Vagina (tissue), 2 donors: ENCODE measurements around the gene DNAAF5. TPM values are rescaled to one million over a fixed set of nuclear protein-coding genes. Genes with fewer than 3 reads are reported as not detected.

Source experiments
- DNase-seq, 2 donors: peaks; one replicate each; pipeline ENCODE4 v3.0.0-alpha.2; 2017; ENCODE audit errors: extremely low spot score in 2 of 2
- H3K27ac ChIP-seq: fragments of 200-600 bp; sonication (generic); one replicate; pipeline ENCODE4 v1.5.1; 2019
- H3K27me3 ChIP-seq: fragments of 200-600 bp; sonication (generic); one replicate; pipeline ENCODE4 v1.5.1; 2019
- H3K36me3 ChIP-seq, 2 donors: fragments of 200-600 bp; sonication (generic); one replicate each; pipeline ENCODE4 v1.5.1; 2017 to 2019
- H3K4me1 ChIP-seq: fragments of 200-600 bp; sonication (generic); one replicate; pipeline ENCODE4 v1.5.1; 2019
- H3K4me3 ChIP-seq, 2 donors: fragments of 200-600 bp; sonication (generic); 1 replicate in 1 of 2; 2 replicates in 1 of 2; pipeline ENCODE4 v1.5.1; 2016 to 2019
- H3K9me3 ChIP-seq: fragments of 200-600 bp; sonication (generic); one replicate; pipeline ENCODE4 v1.5.1; 2019
- POLR2A ChIP-seq, 2 donors: fragments of 450-650 bp; IDR thresholded peaks; one replicate each; pipeline ENCODE4 v1.6.1; 2017; ENCODE audit warnings: antibody characterized with exemption in 2 of 2, mild to moderate bottlenecking in 2 of 2, moderate library complexity in 2 of 2
- POLR2AphosphoS5 ChIP-seq, 2 donors: sonication (generic); formaldehyde crosslinking; IDR thresholded peaks; one replicate each; pipeline ENCODE4 v1.9.0; 2017; ENCODE audit warnings: antibody characterized with exemption in 2 of 2, mild to moderate bottlenecking in 2 of 2, low read depth in 1 of 2; ENCODE audit not compliant: insufficient read depth in 1 of 2
- intact Hi-C: fragments of 100-400 bp; cut with DNase I; formaldehyde crosslinking; loops from one replicate; pipeline ENCODE4 v1.15.1; 2023
- total RNA-seq: library from RNA; depleted of rRNA; stranded (reverse); fragments of >200 nt; gene quantifications from one replicate; pipeline ENCODE4 v1.2.3, GENCODE V29; 2016
- TF ChIP-seq, protein P1 (sequence below), 3 experiments: fragments of 450-650 bp in 2 of 3; fragments of 200-600 bp in 1 of 3; sonication (generic) in 1 of 3; IDR thresholded peaks; one replicate each; pipeline ENCODE4 v1.5.1; 2017 to 2019; ENCODE audit warnings: antibody characterized with exemption in 3 of 3, mild to moderate bottlenecking in 2 of 3, moderate library complexity in 2 of 3

DNAAF5 gene
- total RNA-seq, 1 donor from 2014 or later: 29.7 TPM

DNA sequence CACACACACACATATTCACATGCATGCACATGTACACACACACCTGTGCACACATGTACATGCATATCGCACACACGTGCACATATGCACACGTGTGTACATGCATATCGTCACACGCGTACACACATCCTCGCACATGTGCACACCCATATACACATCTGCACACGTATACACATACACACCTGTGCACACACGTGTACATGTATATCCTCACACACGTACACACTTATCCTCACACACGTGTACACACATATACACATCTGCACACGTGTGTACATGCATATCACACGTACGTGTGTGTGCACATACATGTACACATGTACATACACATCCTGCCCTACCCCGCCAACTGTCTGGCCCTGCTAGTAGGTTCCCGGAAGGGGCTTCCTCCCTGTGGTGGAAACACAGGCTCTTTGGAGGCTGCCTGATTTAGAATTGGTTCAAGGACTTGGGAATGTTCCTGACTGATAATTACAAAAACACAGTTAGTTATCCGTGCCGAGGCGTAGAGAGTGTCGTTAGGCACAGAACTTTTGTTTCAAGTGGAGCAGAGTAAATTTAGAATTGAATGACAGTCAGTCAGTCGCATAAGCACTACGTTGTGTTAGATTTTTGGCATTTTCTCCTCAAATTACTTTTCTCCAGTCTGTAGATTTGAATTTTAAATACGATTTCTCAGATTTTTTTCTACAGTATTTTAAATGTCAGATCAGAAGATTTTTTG lies 19.1 kb downstream of the DNAAF5 start:
- Histone ChIP-seq H3K27ac (no peak overlapping the region), H3K36me3 (peaks cover 0 to 12% of the 10 kb centered on the region in 2 donors), H3K4me1 (no peaks in the 10 kb centered on the region), H3K9me3 (no peaks in the 10 kb centered on the region), H3K27me3 (no peaks in the 10 kb centered on the region), H3K4me3 (no peak overlapping the region)
- DNase-seq: no peak
- TF ChIP-seq POLR2AphosphoS5 (IDR thresholded peaks at IDR 0.05; ENCODE audit: insufficient read depth in 1 of 2, low read depth in 1 of 2): no peak
- TF ChIP-seq POLR2A (IDR thresholded peaks at IDR 0.05): no peak
- TF ChIP-seq, protein P1, sequence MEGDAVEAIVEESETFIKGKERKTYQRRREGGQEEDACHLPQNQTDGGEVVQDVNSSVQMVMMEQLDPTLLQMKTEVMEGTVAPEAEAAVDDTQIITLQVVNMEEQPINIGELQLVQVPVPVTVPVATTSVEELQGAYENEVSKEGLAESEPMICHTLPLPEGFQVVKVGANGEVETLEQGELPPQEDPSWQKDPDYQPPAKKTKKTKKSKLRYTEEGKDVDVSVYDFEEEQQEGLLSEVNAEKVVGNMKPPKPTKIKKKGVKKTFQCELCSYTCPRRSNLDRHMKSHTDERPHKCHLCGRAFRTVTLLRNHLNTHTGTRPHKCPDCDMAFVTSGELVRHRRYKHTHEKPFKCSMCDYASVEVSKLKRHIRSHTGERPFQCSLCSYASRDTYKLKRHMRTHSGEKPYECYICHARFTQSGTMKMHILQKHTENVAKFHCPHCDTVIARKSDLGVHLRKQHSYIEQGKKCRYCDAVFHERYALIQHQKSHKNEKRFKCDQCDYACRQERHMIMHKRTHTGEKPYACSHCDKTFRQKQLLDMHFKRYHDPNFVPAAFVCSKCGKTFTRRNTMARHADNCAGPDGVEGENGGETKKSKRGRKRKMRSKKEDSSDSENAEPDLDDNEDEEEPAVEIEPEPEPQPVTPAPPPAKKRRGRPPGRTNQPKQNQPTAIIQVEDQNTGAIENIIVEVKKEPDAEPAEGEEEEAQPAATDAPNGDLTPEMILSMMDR (IDR thresholded peaks at IDR 0.05): no peak
- intact Hi-C loops: no loop called here

GRCh38 chr7:746155-747061 lies 19.9 kb downstream of the DNAAF5 start:
- no peaks in the 10 kb centered on the region for H3K27me3 ChIP-seq
- TF ChIP-seq, protein P1 (IDR thresholded peaks at IDR 0.05): no peak
- TF ChIP-seq POLR2AphosphoS5 (IDR thresholded peaks at IDR 0.05; ENCODE audit: insufficient read depth in 1 of 2, low read depth in 1 of 2): no peak
- no peak for TF ChIP-seq POLR2A (IDR thresholded peaks at IDR 0.05)
- no peak overlapping the region for H3K27ac ChIP-seq
- DNase-seq: no peak
- H3K4me1 ChIP-seq: no peaks in the 10 kb centered on the region
- no peaks in the 10 kb centered on the region for H3K9me3 ChIP-seq
- intact Hi-C loops: no loop called here
- no peak overlapping the region for H3K4me3 ChIP-seq
- H3K36me3 ChIP-seq: peaks cover 0 to 4% of the 10 kb centered on the region in 2 donors

DNA sequence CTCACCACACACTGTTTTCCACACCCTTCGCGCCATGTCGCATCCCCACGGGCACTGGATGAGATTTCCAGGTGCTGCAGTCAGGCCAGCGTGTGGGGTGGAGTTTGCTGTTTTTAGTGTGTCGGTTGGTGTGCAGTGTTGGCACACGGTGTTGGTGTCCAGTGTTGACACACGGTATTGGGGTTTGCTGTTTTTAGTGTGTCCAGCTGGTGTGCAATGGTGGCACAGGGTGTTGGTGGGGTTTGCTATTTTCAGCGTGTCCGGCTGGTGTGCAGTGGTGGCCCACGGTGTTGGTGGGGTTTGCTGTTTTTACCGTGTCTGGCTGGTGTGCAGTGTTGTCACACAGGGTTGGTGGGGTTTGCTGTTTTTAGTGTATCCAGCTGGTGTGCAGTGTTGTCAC lies 20.7 kb downstream of the DNAAF5 start:
- Histone ChIP-seq H3K27ac (no peak overlapping the region), H3K4me3 (no peak overlapping the region), H3K36me3 (no peaks in the 10 kb centered on the region), H3K4me1 (no peaks in the 10 kb centered on the region), H3K27me3 (no peaks in the 10 kb centered on the region), H3K9me3 (no peaks in the 10 kb centered on the region)
- no peak for DNase-seq
- no peak for TF ChIP-seq POLR2A (IDR thresholded peaks at IDR 0.05)
- no peak for TF ChIP-seq POLR2AphosphoS5 (IDR thresholded peaks at IDR 0.05; ENCODE audit: insufficient read depth in 1 of 2, low read depth in 1 of 2)
- TF ChIP-seq, protein P1 (IDR thresholded peaks at IDR 0.05): no peak
- intact Hi-C loops: no loop called here

DNA sequence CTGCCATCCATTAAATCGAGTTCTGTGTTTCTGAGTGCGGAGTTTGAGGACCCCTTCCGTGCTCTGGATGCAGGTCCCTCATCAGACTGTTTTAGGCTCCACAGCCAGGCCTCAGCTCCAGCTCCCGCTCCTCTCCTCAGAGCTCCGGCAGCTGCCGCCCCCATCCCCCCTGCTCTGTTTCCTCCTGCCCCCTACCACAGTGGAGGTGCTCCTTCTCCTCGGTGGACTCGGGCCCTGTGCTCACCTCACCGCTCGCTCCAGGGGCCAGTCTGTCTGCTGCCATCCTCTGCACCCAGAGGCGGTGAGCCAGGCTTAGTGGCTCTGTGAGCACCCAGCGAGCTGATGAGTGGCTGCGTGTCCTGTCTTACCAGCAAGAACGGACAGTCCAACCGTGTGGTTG lies 21.9 kb downstream of the DNAAF5 start:
- H3K9me3 ChIP-seq: no peaks in the 10 kb centered on the region
- DNase-seq: no peak
- no peak overlapping the region for H3K27ac ChIP-seq
- no peaks in the 10 kb centered on the region for H3K4me1 ChIP-seq
- TF ChIP-seq POLR2AphosphoS5 (IDR thresholded peaks at IDR 0.05; ENCODE audit: insufficient read depth in 1 of 2, low read depth in 1 of 2) (no peak), POLR2A (IDR thresholded peaks at IDR 0.05) (no peak)
- TF ChIP-seq, protein P1 (IDR thresholded peaks at IDR 0.05): no peak
- no peaks in the 10 kb centered on the region for H3K36me3 ChIP-seq
- no peaks in the 10 kb centered on the region for H3K27me3 ChIP-seq
- intact Hi-C loops: no loop called here
- no peak overlapping the region for H3K4me3 ChIP-seq
